Renal cortical epithelial cell (primary cell): Measurements from ENCODE around the gene COG1. TPM values are rescaled to one million over a fixed set of nuclear protein-coding genes. Genes with fewer than 3 reads are reported as not detected.
"Not testable (repeated sequence)": the region's sequence is repeated elsewhere in the genome, so short reads cannot be mapped to it uniquely, and the experiment has no call there.

Experiments
- DNase-seq: peaks from one replicate; pipeline ENCODE4 v3.0.0-alpha.2; 2011; ENCODE audit warnings: low read depth
- total RNA-seq: library from RNA; depleted of rRNA; stranded (reverse); fragments of >200 nt; gene quantifications from 2 replicates; pipeline ENCODE4 v1.2.3, GENCODE V29; 2014

The COG1 gene
- total RNA-seq, result 12.0 and 25.2 TPM in 2 replicates

GRCh38 chr17:73192894-73193701 lies at the start of gene COG1:
Gene COG1, plus strand, starts transcription at chr17:73193055. Its CDS starts 15 bp downstream, at chr17:73193070.
- peak; percentile 48 for DNase-seq

- DNase-seq, result not testable (repeated sequence)
These were observed 48.6 kb upstream of the COG1 start for GRCh38 chr17:73144209-73144608.

GRCh38 chr17:73145641-73146040 lies 47.2 kb upstream of the COG1 start:
- DNase-seq, result no peak

- not testable (repeated sequence) for DNase-seq
These were observed 45.1 kb upstream of the COG1 start for GRCh38 chr17:73147791-73148190.

GRCh38 chr17:73148540-73149334 lies 44.1 kb upstream of the COG1 start:
- DNase-seq, result no peak

- DNase-seq, result not testable (repeated sequence)
These were observed 42.1 kb upstream of the COG1 start for GRCh38 chr17:73150622-73151300.

- peak; percentile 57 for DNase-seq
These were observed 40.8 kb upstream of the COG1 start for GRCh38 chr17:73151916-73152632.

- no peak for DNase-seq
These were observed 37.3 kb upstream of the COG1 start for GRCh38 chr17:73155410-73156165.

GRCh38 chr17:73156166-73156840 lies 36.6 kb upstream of the COG1 start:
- peak; percentile 54 for DNase-seq

- DNase-seq, result no peak
These were observed 35.9 kb upstream of the COG1 start for GRCh38 chr17:73156887-73157520.

GRCh38 chr17:73157521-73157890 lies 35.3 kb upstream of the COG1 start:
- DNase-seq, result no peak

- no peak for DNase-seq
These were observed 34.7 kb upstream of the COG1 start for GRCh38 chr17:73158133-73158532.

GRCh38 chr17:73160980-73161630 lies 31.8 kb upstream of the COG1 start:
- no peak for DNase-seq

- no peak for DNase-seq
These were observed 29.8 kb upstream of the COG1 start for GRCh38 chr17:73163043-73163442.

GRCh38 chr17:73165616-73166404 lies 27.0 kb upstream of the COG1 start:
- DNase-seq, result no peak

GRCh38 chr17:73166731-73167581 lies 25.9 kb upstream of the COG1 start:
- peak; percentile 29 for DNase-seq

GRCh38 chr17:73168667-73169066 lies 24.2 kb upstream of the COG1 start:
- DNase-seq, result no peak

- no peak for DNase-seq
These were observed 22.5 kb upstream of the COG1 start for GRCh38 chr17:73170324-73170723.
